ENCODE results near the gene MAF. TPM values are rescaled to one million over a fixed set of nuclear protein-coding genes. Genes with fewer than 3 reads are reported as not detected.

The MAF gene
- total RNA-seq, 2 experiments from 2014 or later, result 36.0 to 36.2 TPM

DNA sequence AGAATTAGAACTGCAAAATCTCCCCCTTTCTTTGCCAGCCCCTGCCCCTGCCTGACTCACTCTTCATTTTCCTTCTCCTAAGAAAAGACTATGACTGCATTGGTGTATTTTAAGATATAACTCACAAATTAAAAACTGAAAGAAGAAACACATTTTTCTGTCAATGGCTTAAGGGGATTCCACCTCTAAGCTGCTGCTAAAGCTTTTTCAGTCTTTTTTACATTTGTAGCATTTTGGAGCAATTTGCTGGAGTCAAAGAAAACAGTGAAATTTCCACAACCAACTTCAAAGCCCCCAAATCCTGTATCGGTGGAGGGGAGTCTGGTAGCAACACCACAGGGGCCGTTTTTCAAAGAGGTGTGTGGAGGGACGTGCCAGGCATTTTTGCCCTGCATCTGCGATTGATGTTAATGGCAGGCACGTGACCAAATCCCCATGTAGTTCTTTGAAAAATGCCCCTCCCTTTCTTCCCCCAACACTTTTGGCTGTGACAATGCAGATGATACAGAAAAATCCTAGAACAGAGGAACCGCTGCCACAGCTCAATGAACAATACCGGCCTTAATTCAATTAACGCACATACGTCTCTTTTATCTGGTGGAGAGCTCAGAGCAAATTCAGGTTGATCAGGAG, 28.5 kb downstream of the MAF start:
- no peaks in the 10 kb centered on the region for H3K4me1 Mint-ChIP-seq (ENCODE audit: low read depth)
- POLR2A ChIA-PET, result no interaction called here

DNA sequence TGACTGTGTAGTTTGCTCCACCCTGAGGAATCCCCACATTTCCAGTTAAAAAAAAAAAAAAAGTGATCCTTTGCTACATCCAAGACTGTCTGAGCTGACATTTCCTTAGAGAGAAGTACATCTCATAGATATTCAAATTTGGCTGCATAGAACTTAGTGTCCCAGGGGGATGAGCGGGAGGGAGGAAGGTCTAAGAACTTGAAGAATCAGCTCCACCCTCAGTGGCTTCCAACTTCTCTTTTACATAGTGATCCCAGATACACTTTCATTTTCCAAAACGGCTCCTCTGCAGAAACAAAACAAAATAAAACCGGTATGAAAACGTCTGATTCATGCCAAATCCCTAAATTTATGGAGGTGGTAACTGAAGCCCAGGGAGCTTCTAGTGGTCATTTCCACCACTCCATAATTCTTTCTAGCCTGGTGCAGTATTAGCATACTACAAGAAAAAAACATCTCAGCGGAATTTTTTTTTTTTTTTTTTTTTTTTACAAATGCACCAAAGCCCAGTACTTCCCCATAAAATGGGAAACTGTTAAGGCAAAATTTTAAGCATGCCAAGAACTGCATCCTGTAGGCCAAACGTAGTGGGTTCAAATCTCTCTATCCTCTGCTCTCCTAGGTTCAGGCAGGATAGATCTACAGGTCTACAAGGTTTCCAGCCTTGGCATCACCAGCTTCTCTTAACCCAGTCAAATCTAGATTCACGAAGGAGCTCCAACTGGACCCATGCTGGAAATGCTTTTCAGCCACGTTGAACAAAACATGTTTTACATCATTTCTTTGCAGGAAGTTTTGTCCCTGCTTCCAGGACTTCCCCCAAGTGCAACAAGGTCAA, 29.3 kb downstream of the MAF start:
- Mint-ChIP-seq H3K27me3 (peaks cover 25% of the 10 kb centered on the region), H3K27ac (no peak overlapping the region), H3K9me3 (no peaks in the 10 kb centered on the region), H3K4me3 (no peak overlapping the region), H3K36me3 (ENCODE audit: low read depth) (no peaks in the 10 kb centered on the region), H3K4me1 (ENCODE audit: low read depth) (no peaks in the 10 kb centered on the region)
- CTCF ChIA-PET, result interaction anchor here (0.9 kb wide), 1 partner anchor 13 kb away, joined by 3 read pairs; no protein-coding TSS in a partner anchor
- DNase-seq, result no peak
- H3K4me3 ChIP-seq (ENCODE audit: low read length), result no peak overlapping the region
- no peak for ATAC-seq (ENCODE audit: poor library complexity)
- H3K27ac ChIP-seq (ENCODE audit: low read depth in 1 of 2, low read length in 2 of 2), result no peak overlapping the region
- H3K36me3 ChIP-seq (ENCODE audit: insufficient read depth, low read length), result no peaks in the 10 kb centered on the region
- no peaks in the 10 kb centered on the region for H3K9me3 ChIP-seq (ENCODE audit: control insufficient read depth in 1 of 2, insufficient read depth in 1 of 2, low read length in 2 of 2)
- H3K4me1 ChIP-seq (ENCODE audit: insufficient read depth, low read length), result no peaks in the 10 kb centered on the region
- POLR2A ChIA-PET, result no interaction called here
- H3K27me3 ChIP-seq (ENCODE audit: control insufficient read depth in 1 of 2, insufficient read depth in 2 of 2, low read length in 2 of 2), result no peaks in the 10 kb centered on the region
- intact Hi-C loops (cut with DNase I, micrococcal nuclease), result no loop called here
- TF ChIP-seq, protein P1, sequence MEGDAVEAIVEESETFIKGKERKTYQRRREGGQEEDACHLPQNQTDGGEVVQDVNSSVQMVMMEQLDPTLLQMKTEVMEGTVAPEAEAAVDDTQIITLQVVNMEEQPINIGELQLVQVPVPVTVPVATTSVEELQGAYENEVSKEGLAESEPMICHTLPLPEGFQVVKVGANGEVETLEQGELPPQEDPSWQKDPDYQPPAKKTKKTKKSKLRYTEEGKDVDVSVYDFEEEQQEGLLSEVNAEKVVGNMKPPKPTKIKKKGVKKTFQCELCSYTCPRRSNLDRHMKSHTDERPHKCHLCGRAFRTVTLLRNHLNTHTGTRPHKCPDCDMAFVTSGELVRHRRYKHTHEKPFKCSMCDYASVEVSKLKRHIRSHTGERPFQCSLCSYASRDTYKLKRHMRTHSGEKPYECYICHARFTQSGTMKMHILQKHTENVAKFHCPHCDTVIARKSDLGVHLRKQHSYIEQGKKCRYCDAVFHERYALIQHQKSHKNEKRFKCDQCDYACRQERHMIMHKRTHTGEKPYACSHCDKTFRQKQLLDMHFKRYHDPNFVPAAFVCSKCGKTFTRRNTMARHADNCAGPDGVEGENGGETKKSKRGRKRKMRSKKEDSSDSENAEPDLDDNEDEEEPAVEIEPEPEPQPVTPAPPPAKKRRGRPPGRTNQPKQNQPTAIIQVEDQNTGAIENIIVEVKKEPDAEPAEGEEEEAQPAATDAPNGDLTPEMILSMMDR (IDR thresholded peaks at IDR 0.05), result no peak

More for the DNA sequence above, 28.5 kb downstream of the MAF start:
- Mint-ChIP-seq H3K36me3 (ENCODE audit: low read depth) (no peaks in the 10 kb centered on the region), H3K27me3 (peaks cover 28% of the 10 kb centered on the region), H3K27ac (no peak overlapping the region), H3K9me3 (no peaks in the 10 kb centered on the region), H3K4me3 (no peak overlapping the region)
- Histone ChIP-seq H3K4me3 (ENCODE audit: low read length) (no peak overlapping the region), H3K4me1 (ENCODE audit: insufficient read depth, low read length) (no peaks in the 10 kb centered on the region), H3K27ac (ENCODE audit: low read depth in 1 of 2, low read length in 2 of 2) (no peak overlapping the region), H3K27me3 (ENCODE audit: control insufficient read depth in 1 of 2, insufficient read depth in 2 of 2, low read length in 2 of 2) (no peaks in the 10 kb centered on the region), H3K9me3 (ENCODE audit: control insufficient read depth in 1 of 2, insufficient read depth in 1 of 2, low read length in 2 of 2) (no peaks in the 10 kb centered on the region), H3K36me3 (ENCODE audit: insufficient read depth, low read length) (no peaks in the 10 kb centered on the region)
- ATAC-seq (ENCODE audit: poor library complexity), result no peak
- CTCF ChIA-PET, result no interaction called here
- no peak for DNase-seq
- TF ChIP-seq, protein P1 (IDR thresholded peaks at IDR 0.05), result no peak
- intact Hi-C loops (cut with DNase I, micrococcal nuclease), result no loop called here

DNA sequence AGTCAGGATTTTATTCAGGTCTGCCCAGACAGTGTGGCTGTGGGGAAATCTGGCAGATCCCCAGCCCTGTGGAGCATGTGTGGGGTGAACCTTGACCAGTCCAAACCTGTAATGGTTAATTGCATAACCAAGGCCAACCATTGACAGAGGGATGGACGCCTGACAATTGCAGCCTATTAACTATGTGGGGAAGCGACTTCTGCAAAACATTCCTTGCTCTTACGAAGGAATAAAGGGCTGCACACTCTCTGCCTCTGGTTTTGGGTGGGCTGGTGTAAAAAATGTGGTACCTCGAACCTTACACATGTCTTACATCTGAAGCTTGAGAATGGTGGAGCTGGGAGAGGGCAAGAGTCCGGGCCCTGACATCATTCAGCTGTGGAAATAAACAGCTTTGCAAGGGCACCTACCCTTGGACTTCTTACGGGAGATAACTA, 35.8 kb downstream of the MAF start:
- Mint-ChIP-seq H3K4me3 (no peak overlapping the region), H3K9me3 (no peaks in the 10 kb centered on the region), H3K27me3 (peaks cover 4% of the 10 kb centered on the region), H3K4me1 (ENCODE audit: low read depth) (no peaks in the 10 kb centered on the region), H3K27ac (no peak overlapping the region), H3K36me3 (ENCODE audit: low read depth) (no peaks in the 10 kb centered on the region)
- peaks cover 0 to 2% of the 10 kb centered on the region in 2 experiments for H3K27me3 ChIP-seq (ENCODE audit: control insufficient read depth in 1 of 2, insufficient read depth in 2 of 2, low read length in 2 of 2)
- no peaks in the 10 kb centered on the region for H3K36me3 ChIP-seq (ENCODE audit: insufficient read depth, low read length)
- ATAC-seq (ENCODE audit: poor library complexity) (no peak), DNase-seq (no peak)
- H3K4me3 ChIP-seq (ENCODE audit: low read length), result no peak overlapping the region
- intact Hi-C loops (cut with DNase I, micrococcal nuclease), result no loop called here
- TF ChIP-seq, protein P1 (IDR thresholded peaks at IDR 0.05), result no peak
- CTCF ChIA-PET, result no interaction called here
- POLR2A ChIA-PET, result no interaction called here
- no peaks in the 10 kb centered on the region for H3K4me1 ChIP-seq (ENCODE audit: insufficient read depth, low read length)
- no peaks in the 10 kb centered on the region for H3K9me3 ChIP-seq (ENCODE audit: control insufficient read depth in 1 of 2, insufficient read depth in 1 of 2, low read length in 2 of 2)
- no peak overlapping the region for H3K27ac ChIP-seq (ENCODE audit: low read depth in 1 of 2, low read length in 2 of 2)

Data from CD4-positive, alpha-beta T cell (primary cell).